ENCODE data around the gene ALDH2.

- TF ChIP-seq CTCF (IDR thresholded peaks at IDR 0.05) (no peak), POLR2A (IDR thresholded peaks at IDR 0.05) (no peak)
These were observed 91.5 kb downstream of the ALDH2 start for GRCh38 chr12:111858186-111858585.

All from stomach (tissue), 4 donors.